ENCODE measurements around the gene TFPI.

DNA sequence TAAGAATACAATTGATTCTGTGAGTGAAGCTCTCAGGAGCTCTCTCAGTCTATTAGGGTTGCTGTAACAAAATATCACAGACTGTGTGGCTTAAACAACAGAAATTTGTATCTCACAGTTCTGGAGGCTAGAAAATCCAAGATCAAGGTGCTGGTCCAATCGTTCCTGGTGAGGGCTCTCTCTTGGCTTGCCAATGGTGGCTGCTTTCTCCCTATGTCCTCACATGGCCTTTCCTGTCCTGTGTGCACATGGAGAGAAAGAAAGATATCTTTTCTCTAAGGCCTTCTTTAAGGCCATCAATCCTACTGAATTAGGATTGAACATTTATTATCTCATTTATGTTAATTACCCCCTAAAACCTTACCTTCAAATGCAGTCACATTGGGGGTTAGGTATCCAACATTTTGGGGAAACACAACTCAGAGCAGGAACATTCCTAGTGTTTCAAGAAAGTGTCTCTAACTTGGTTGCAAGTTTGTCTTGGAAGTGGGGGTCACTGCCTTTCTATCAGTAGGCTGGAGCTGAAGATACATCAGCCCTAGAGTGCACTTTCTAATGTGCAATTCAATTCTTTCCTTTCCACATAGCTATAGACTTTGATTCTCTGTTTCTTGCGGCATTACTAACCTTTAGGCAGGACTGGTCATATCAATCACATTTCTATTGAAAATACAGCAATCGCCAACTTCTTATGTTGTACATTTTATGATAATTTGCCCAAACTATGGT is 24.8 kb downstream of the TFPI start:
- TF ChIP-seq POLR2A (IDR thresholded peaks at IDR 0.05) (no peak), CTCF (IDR thresholded peaks at IDR 0.05) (no peak)
